Hepatocyte (in vitro differentiated cells): ENCODE measurements around the gene SERPINA5. TPM values are rescaled to one million over a fixed set of nuclear protein-coding genes. Genes with fewer than 3 reads are reported as not detected.

Experiments
- DNase-seq: peaks from one replicate; pipeline ENCODE4 v3.0.0-alpha.2; 2016; ENCODE audit warnings: low spot score
- H2AFZ ChIP-seq: fragments of 200-600 bp; sonication (generic); 2 replicates; pipeline ENCODE4 v1.6.0; 2016; ENCODE audit warnings: antibody characterized with exemption, mild to moderate bottlenecking
- H3K27ac ChIP-seq: fragments of 200-600 bp; sonication (generic); 2 replicates; pipeline ENCODE4 v1.5.1; 2016; ENCODE audit warnings: mild to moderate bottlenecking
- H3K27me3 ChIP-seq: fragments of 200-600 bp; sonication (generic); 2 replicates; pipeline ENCODE4 v1.6.1; 2016
- H3K36me3 ChIP-seq: fragments of 200-600 bp; sonication (generic); replicated peaks from 2 replicates; pipeline ENCODE4 v1.5.1; 2016; ENCODE audit warnings: low read depth; ENCODE audit not compliant: insufficient read depth
- H3K4me1 ChIP-seq: fragments of 200-600 bp; sonication (generic); 2 replicates; pipeline ENCODE4 v1.5.1; 2016; ENCODE audit warnings: mild to moderate bottlenecking, moderate library complexity; ENCODE audit not compliant: insufficient read depth
- H3K4me2 ChIP-seq: fragments of 200-600 bp; sonication (generic); 2 replicates; pipeline ENCODE4 v1.6.0; 2016
- H3K4me3 ChIP-seq: fragments of 200-600 bp; sonication (generic); 2 replicates; pipeline ENCODE4 v1.5.1; 2016; ENCODE audit warnings: mild to moderate bottlenecking
- H3K79me2 ChIP-seq: fragments of 200-600 bp; sonication (generic); 2 replicates; pipeline ENCODE4 v1.6.0; 2017; ENCODE audit warnings: mild to moderate bottlenecking
- H3K9me2 ChIP-seq: fragments of 200-600 bp; sonication (generic); replicated peaks from 2 replicates; pipeline ENCODE4 v1.6.0; 2017; ENCODE audit warnings: mild to moderate bottlenecking; ENCODE audit not compliant: insufficient read depth
- H3K9me3 ChIP-seq: fragments of 200-600 bp; sonication (generic); 2 replicates; pipeline ENCODE4 v1.5.1; 2016; ENCODE audit warnings: low read depth, mild to moderate bottlenecking
- H4K20me1 ChIP-seq: fragments of 200-600 bp; sonication (generic); 2 replicates; pipeline ENCODE4 v1.6.0; 2016; ENCODE audit warnings: mild to moderate bottlenecking; ENCODE audit not compliant: insufficient read depth, poor library complexity, severe bottlenecking
- CTCF ChIP-seq: fragments of 200-600 bp; sonication (generic); IDR thresholded peaks from 2 replicates; pipeline ENCODE4 v1.5.1; 2016; ENCODE audit warnings: antibody characterized with exemption, mild to moderate bottlenecking; ENCODE audit not compliant: poor library complexity
- EZH2 ChIP-seq: fragments of 200-600 bp; sonication (generic); IDR thresholded peaks from 2 replicates; pipeline ENCODE4 v1.6.1; 2016; ENCODE audit warnings: antibody characterized with exemption, mild to moderate bottlenecking, borderline replicate concordance
- EZH2phosphoT487 ChIP-seq: fragments of 200-600 bp; sonication (generic); IDR thresholded peaks from one replicate; pipeline ENCODE4 v1.6.1; 2018; ENCODE audit warnings: antibody characterized with exemption, mild to moderate bottlenecking, low read depth, moderate library complexity; ENCODE audit not compliant: unreplicated experiment, severe bottlenecking
- WGBS: methylation state at CpG from one replicate; pipeline ENCODE4 v1.1.6; 2016; ENCODE audit warnings: low lambda C conversion rate; ENCODE audit errors: missing lambda C conversion rate; 5-methylcytosine and 5-hydroxymethylcytosine counted together
- polyA plus RNA-seq: library from polyadenylated mRNA; unstranded; fragments of >200 nt; fragmentation: Nextera tagmentation; extraction: Ambion mirVana; gene quantifications from 2 replicates; pipeline ENCODE4 v1.2.1, GENCODE V29; 2016
- total RNA-seq: library from RNA; depleted of rRNA; stranded (reverse); fragments of >200 nt; gene quantifications from 2 replicates; pipeline ENCODE4 v1.2.3, GENCODE V29; 2014

The SERPINA5 gene
- total and polyA plus RNA-seq, 2 experiments from 2014 or later = 88.8 to 98.7 TPM

GRCh38 chr14:94598816-94599655 is 17.8 kb downstream of the SERPINA5 start:
- Histone ChIP-seq H3K79me2 (no peaks in the 10 kb centered on the region), H3K9me2 (no peaks in the 10 kb centered on the region), H3K4me1 (peaks cover 46% of the 10 kb centered on the region), H2AFZ (no peak overlapping the region), H4K20me1 (no peaks in the 10 kb centered on the region), H3K4me2 (peak overlapping the region; percentile 39), H3K27me3 (no peaks in the 10 kb centered on the region), H3K27ac (peak overlapping the region; percentile 98), H3K36me3 (no peaks in the 10 kb centered on the region), H3K9me3 (no peaks in the 10 kb centered on the region), H3K4me3 (no peak overlapping the region)
- WGBS = 51% methylated on average over 11 of the region's 11 CpGs
- DNase-seq = peak; percentile 90
- no peak for TF ChIP-seq EZH2phosphoT487
- peak; percentile 27 for TF ChIP-seq CTCF

GRCh38 chr14:94599656-94600004 is 18.4 kb downstream of the SERPINA5 start:
- H3K9me2 ChIP-seq = no peaks in the 10 kb centered on the region
- DNase-seq = peak; percentile 60
- TF ChIP-seq CTCF = no peak
- TF ChIP-seq EZH2phosphoT487 = no peak
- no peak for TF ChIP-seq EZH2
- 41% methylated on average over 3 of the region's 3 CpGs for WGBS
- no peak overlapping the region for H2AFZ ChIP-seq
- H3K36me3 ChIP-seq = no peaks in the 10 kb centered on the region
- peaks cover 41% of the 10 kb centered on the region for H3K4me1 ChIP-seq
- no peaks in the 10 kb centered on the region for H3K9me3 ChIP-seq
- no peaks in the 10 kb centered on the region for H4K20me1 ChIP-seq
- H3K27ac ChIP-seq = peak overlapping the region; percentile 98
- H3K27me3 ChIP-seq = no peaks in the 10 kb centered on the region
- H3K79me2 ChIP-seq = no peaks in the 10 kb centered on the region
- no peak overlapping the region for H3K4me3 ChIP-seq
- peak overlapping the region; percentile 23 for H3K4me2 ChIP-seq

- no peak overlapping the region for H2AFZ ChIP-seq
- no peaks in the 10 kb centered on the region for H3K9me3 ChIP-seq
- TF ChIP-seq EZH2 = no peak
- TF ChIP-seq EZH2phosphoT487 = no peak
- no peak for TF ChIP-seq CTCF
- H3K27ac ChIP-seq = peak overlapping the region; percentile 98
- no peaks in the 10 kb centered on the region for H3K27me3 ChIP-seq
- H3K36me3 ChIP-seq = no peaks in the 10 kb centered on the region
- no peaks in the 10 kb centered on the region for H4K20me1 ChIP-seq
- no peaks in the 10 kb centered on the region for H3K79me2 ChIP-seq
- H3K9me2 ChIP-seq = no peaks in the 10 kb centered on the region
- peak overlapping the region; percentile 23 for H3K4me2 ChIP-seq
- H3K4me1 ChIP-seq = peaks cover 41% of the 10 kb centered on the region
- whole genome bisulfite sequencing = 87% methylated on average over 11 of the region's 11 CpGs
- no peak overlapping the region for H3K4me3 ChIP-seq
- DNase-seq = no peak
Measured at GRCh38 chr14:94600148-94600545, 18.9 kb downstream of the SERPINA5 start.
